ENCODE results near the gene GBP2. TPM values are rescaled to one million over a fixed set of nuclear protein-coding genes. Genes with fewer than 3 reads are reported as not detected.

Gene GBP2
- total and polyA plus RNA-seq, 2 donors (not counting 3 experiments of a cell fraction or from before 2014, with no cell fraction given), result 13.1 to 30.2 TPM

Other genes with a start within 250 kb of the GBP2 start
- gene GTF2B, start 234.5 kb downstream of the GBP2 start, total RNA-seq, result 18.0 and 19.8 TPM in 2 replicates
- 14.2 and 20.0 TPM in 2 replicates for gene GTF2B, start 234.5 kb downstream of the GBP2 start, polyA plus RNA-seq
- 18.1 and 21.1 TPM in 2 replicates for gene KYAT3, start 133.5 kb downstream of the GBP2 start, total RNA-seq
- gene KYAT3, start 133.5 kb downstream of the GBP2 start, polyA plus RNA-seq, result 7.0 and 8.0 TPM in 2 replicates
- 7.6 and 9.9 TPM in 2 replicates for gene RBMXL1, start 133.5 kb downstream of the GBP2 start, total RNA-seq
- 2.5 and 2.9 TPM in 2 replicates for gene RBMXL1, start 133.5 kb downstream of the GBP2 start, polyA plus RNA-seq
- 7.3 and 12.7 TPM in 2 replicates for gene GBP3, start 103.2 kb downstream of the GBP2 start, total RNA-seq
- gene GBP3, start 103.2 kb downstream of the GBP2 start, polyA plus RNA-seq, result 4.8 and 5.7 TPM in 2 replicates
- gene GBP1, start 60.9 kb downstream of the GBP2 start, total RNA-seq, result 17.8 and 28.0 TPM in 2 replicates
- 9.8 and 11.6 TPM in 2 replicates for gene GBP1, start 60.9 kb downstream of the GBP2 start, polyA plus RNA-seq
- not detected in 2 replicates for gene GBP7, start 49.9 kb upstream of the GBP2 start, total RNA-seq
- gene GBP7, start 49.9 kb upstream of the GBP2 start, polyA plus RNA-seq, result not detected in 2 replicates
- 1.7 and 7.6 TPM in 2 replicates for gene GBP4, start 72.8 kb upstream of the GBP2 start, total RNA-seq
- gene GBP4, start 72.8 kb upstream of the GBP2 start, polyA plus RNA-seq, result 1.7 and 1.9 TPM in 2 replicates
- gene GBP5, start 146.7 kb upstream of the GBP2 start, total RNA-seq, result 0.31 TPM in 1 of 2 replicates, not detected in the other
- gene GBP5, start 146.7 kb upstream of the GBP2 start, polyA plus RNA-seq, result not detected in 2 replicates
- not detected in 2 replicates for gene GBP6, start 237.9 kb upstream of the GBP2 start, total RNA-seq
- not detected in 2 replicates for gene GBP6, start 237.9 kb upstream of the GBP2 start, polyA plus RNA-seq